NT2/D1 (cell line): Measurements from ENCODE around the gene KCNH6.

ENCODE experiments used
- YY1 ChIP-seq: IDR thresholded peaks from 2 replicates; pipeline ENCODE4 v1.6.1; 2011; ENCODE audit not compliant: insufficient read length, insufficient read depth
- ZNF274 ChIP-seq: IDR thresholded peaks from 2 replicates; pipeline ENCODE4 v1.6.1; 2011; ENCODE audit warnings: mild to moderate bottlenecking, low read depth, low read length

DNA sequence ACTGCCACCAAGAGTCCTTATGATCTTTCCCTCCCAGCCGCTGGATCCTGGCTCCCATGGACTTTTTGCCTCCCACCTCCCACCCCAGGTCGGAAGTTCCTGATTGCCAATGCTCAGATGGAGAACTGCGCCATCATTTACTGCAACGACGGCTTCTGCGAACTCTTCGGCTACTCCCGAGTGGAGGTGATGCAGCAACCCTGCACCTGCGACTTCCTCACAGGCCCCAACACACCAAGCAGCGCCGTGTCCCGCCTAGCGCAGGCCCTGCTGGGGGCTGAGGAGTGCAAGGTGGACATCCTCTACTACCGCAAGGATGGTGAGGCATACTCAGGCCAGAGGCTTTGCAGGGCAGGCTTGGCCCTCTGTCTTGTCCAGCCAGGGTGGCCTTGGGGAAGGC is 893 bp downstream of the KCNH6 start:
- TF ChIP-seq YY1 (no peak), ZNF274 (no peak)
